DLD1 (cell line): ENCODE results near the gene IGF2BP1.

Experiments used
- in situ Hi-C: cut with HindIII; loops from 2 replicates; pipeline ENCODE4 v1.10.0; 2017; ENCODE audit warnings: low sequenced_read_pairs

IGF2BP1 gene

DNA sequence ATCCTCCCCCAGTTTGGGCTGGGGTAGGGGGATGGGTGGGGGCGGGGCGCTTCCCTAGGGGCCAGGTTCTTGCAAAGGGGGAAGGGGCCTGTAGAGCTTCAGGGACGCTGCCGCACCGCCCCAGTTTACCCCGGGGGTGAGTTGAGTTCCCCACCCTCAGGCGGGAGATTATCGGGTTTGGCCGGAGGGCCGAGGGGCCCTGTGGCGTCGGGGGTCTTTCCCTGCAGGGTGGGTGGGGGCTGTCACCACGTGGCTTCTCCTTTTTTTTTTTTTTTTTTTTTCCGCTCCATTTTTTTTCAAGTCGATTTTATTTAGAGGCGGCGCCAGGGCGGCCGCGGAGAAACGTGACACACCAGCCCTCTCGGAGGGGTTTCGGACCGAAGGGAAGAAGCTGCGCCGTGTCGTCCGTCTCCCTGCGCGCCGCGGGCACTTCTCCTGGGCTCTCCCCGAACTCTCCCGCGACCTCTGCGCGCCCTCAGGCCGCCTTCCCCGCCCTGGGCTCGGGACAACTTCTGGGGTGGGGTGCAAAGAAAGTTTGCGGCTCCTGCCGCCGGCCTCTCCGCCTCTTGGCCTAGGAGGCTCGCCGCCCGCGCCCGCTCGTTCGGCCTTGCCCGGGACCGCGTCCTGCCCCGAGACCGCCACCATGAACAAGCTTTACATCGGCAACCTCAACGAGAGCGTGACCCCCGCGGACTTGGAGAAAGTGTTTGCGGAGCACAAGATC, at the start of gene IGF2BP1:
IGF2BP1 (plus strand) TSS at position 283 of the 724 bp plus-strand sequence; CDS start at position 644, 361 bp downstream.
- in situ Hi-C loops, result no loop called here

DNA sequence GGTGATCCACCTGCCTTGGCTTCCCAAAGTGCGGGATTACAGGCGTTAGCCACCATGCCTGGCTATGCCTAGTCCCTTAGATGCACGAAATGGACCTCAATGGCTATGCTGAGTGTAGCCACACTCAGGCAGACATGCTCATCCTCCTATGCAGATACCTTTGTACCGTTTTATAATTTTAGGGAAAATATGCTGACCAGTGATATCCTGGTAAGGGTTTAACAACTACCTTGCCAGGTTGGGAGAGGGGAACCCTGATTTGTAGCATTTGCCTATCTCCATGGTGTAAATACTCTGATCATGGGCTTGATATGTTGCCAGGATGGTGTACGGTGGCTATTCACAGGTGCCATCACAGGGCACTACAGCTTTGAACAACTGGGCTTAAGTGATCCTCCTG, 45.6 kb upstream of the IGF2BP1 start:
- in situ Hi-C loops, result no loop called here

DNA sequence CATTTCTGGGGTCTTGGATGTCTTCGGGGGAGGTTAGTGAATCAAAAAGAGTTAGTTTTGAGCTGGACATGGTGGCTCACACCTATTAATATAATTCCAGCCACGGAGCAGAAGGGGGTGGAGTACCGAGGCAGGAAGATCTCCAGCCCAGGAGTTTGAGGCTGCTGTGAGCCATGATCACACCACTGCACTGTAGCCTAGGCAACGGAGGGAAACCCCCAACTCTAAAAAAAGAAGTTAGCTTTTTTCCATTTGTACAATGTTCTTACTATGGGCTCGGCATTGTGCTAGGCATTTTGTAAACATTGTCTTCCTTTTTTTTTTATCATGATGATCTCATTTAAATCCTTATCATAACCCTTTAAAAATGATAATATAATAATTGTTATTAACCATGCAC, 44.3 kb upstream of the IGF2BP1 start:
- in situ Hi-C loops, result no loop called here

DNA sequence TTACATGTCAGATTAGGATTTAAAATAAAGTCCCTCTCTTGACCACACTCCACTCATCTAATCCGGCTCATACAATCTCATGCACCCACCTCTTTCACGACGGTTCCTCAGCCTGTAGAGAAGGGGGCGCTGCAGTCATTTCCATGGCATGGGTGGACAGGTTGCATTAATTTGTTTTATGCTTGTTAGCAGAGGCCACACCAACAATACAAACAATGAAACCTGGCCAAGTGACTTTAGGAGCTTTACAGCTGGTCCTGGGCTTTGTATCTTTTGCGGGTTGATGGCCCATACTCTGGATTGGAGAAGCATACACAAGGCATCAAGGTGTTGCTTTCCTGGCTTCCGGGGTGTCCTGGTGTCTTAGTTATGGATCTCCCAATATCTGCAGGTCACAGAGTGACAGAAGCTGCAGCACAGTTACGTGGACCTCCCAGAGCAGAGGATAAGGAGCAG, 42.9 kb upstream of the IGF2BP1 start:
- in situ Hi-C loops, result no loop called here

DNA sequence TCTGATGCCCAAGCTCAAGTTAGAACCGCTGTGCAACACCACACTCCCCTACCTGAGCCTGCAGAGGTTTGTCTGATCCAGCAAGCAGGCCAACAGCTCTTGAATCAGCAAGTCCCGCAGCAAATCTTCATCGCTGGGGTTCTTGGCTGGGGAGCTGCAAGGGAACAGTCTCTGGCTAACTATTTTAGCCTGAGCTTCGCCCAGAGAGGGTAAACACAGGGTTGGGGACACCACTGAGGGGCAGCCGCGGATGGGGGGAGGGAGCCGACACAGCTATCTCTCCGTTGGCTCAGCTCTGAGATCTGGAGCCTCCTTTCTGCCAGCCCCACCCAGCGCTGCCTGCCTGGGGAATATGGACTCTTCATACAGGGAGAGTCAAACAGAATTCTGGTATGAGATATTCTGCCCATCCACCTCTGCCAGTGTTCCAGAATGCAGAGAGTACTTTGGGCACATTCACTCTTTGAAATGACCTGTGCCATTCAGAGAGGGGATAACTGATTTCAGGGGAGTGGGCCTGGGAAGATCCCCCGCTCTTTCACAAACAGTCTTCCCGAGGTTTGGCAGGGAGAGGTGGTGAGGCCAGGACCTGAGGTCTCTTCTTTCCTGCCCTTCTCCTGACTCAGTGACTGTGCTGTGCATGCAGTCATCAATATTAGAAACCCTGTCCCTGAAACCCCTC, 36.2 kb upstream of the IGF2BP1 start:
- in situ Hi-C loops, result no loop called here

DNA sequence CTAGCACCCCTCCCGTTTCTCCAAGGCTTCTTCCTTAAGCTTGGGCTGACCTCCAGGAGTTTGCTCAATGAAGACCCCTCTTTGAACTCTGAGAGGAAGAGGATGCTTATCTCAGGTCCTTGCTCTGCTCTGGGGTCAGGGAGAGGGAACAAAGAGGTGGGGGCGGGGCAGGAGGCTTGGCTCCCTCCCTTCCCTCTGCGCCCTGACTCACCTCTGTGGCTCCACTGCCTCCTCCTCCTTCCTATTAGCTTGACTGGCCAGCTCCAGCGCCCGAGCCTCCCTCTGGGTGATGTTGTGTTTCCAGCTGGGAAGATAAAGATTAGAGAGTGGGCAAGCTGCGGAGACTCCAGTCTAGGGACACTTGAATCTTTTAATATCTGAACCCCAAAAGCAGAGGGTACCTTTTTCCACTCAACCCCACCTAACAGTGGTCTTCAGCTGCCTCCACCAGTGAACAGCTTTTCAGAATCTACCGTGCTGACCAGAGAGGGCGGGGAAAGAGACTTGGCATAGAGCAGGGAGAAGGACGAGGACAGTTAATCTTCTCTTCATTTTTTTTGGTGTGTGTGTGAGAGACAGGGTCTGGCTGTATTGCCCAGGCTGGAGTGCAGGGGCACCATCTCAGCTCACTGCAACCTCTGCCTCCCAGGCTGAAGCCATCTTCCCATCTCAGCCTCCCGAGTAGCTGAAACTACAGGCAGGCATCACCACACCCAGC, 35.5 kb upstream of the IGF2BP1 start:
- in situ Hi-C loops, result no loop called here

DNA sequence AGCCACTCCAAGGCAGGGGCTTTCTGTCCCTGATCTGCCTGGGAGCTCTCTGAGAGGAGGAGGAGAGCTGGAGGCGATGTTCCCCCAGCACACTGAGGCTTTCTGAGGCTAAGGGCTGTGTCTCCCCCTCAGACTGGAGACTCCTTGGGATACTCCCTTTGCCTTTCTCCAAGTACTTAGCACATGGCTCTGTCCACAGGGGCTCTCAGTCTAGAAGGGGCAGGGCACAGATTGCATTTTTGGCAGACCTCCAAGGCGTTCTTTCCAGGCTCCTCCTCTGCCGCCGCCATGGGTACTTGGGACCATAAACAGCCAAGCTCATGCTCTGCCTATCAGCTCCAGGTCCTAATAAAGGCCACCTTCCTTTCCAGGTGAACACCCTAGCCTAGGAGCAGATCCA, 27.0 kb upstream of the IGF2BP1 start:
- in situ Hi-C loops, result no loop called here

DNA sequence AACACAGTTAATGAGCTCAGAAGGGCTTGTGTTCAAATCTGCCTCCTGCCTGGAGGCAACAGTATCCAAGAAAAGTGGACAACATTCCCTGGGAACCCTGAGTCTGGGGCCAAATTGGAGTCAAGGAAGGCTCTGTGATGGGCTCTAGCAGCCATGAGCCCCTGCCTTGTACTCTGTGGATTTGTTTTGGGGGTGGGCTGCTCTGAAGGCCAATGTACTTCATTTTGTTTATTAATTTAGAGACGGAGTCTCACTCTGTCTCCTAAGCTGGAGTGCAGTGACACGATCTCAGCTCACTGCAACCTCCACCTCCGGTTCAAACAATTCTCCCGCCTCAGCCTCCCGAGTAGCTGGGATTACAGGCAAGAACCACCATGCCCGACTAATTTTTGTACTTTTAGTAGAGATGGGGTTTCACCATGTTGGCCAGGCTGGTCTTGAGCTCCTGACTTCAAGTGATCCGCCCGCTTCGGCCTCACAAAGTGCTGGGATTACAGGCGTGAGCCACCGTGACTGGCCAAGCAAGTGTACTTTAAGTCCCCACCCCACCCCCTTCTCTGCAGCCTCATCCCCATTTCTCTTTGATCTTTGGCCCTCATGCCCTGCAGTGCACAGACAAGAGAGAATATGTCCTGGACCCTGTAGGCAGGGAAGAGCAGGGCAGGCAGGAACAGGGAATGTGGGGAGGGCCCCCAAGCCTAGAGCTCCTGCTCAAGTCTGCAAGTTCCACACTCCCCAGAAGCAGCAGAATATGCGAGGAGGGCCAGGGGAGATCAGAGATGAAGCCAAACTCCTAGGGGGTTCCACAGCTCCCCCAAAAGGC, 26.1 kb upstream of the IGF2BP1 start:
- in situ Hi-C loops, result no loop called here

DNA sequence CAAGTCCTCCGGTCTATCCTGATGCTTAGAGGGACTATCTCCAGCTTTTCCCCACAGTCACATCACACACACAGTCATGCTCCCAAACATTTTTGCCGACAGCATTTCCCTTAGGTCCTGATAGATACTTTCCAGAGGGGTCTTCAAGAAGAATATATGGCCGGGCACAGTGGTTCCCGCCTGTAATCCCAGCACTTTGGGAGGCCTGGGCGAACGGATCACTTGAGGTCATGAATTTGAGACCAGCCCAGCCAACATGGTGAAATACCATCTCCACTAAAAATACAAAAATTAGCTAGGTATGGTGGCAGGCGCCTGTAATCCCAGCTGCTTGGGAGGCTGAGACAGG, 24.5 kb upstream of the IGF2BP1 start:
- in situ Hi-C loops, result no loop called here

DNA sequence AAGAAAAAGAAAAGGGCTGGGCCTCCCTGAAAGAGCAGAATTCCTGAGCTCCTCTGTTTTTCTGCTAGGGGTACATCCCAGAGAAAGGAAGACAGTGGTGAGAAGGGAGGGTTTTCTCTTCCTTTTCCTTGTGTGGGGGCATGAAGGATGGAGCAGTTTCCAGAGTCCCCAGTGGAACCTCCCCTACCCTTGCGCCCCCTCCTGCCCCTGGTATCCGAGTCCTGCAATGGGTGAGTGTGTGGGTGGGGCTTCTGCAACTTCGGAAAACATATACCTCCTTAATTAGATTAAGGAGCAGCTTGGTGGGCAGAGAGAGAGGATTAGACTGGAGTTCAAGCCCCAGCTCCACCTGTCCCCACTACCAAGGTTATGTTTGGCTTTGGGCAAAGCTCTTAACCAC, 23.4 kb upstream of the IGF2BP1 start:
- in situ Hi-C loops, result no loop called here

DNA sequence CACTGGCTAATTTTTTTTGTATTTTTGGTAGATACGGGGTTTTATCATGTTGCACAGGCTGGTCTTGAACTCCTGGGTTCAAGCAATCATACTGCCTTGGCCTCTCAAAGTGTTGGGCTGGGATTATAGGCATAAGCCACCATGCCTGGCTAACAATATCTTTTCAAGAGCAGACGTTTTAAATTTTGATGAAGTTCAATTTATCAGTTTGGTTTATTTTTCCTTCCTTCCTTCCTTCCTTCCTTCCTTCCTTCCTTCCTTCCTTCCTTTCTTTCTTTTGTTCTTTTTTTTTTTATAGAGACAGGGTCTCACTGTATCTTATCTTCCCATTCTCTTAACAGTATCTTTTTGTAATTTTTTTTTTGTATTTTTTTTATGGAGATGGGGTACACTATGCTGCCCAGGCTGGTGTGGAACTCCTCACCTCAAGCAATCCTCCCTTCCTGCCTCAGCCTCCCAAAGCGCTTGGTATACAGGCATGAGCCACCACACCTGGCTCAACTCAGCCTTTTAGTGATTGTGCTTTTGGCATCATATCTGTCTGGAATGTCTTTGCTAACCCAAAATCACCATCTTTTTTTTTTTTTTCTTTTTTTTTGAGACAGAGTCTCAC, 15.2 kb upstream of the IGF2BP1 start:
- in situ Hi-C loops, result no loop called here

DNA sequence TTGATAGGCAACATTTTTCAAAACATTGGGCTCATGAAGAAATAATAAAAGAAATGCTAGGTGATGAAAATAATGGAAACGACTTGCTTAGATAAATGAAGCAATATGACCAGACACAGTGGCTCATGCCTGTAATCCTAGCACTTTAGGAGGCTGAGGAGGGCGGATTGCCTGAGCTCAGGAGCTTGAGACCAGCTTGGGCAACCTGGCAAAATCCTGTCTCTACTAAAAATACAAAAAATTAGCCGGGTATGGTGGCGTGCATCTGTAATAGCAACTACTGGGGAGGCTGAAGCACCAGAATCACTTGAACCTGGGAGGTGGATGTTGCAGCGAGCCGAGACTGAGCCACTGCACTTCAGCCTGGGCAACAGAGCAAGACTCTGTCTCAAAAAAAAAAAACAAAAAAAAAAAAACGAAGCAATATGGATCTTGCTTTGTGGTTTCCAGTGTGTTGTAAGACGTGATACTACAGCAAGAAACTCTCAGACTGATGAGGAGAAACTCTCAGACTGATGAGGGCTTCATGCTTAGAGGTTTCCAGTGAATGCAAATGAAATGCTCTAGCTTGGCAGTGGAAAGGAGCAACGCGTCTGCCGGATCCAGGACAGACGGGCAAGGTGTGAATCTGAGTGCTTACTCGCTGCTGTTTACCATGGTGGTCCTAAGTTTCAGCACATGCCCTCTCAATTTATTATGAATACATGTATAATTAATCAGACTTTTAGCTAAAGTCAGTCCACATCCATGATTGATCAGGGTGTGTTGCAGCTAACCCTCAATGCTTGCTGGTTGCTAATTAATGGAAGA, 11.5 kb upstream of the IGF2BP1 start:
- in situ Hi-C loops, result no loop called here

DNA sequence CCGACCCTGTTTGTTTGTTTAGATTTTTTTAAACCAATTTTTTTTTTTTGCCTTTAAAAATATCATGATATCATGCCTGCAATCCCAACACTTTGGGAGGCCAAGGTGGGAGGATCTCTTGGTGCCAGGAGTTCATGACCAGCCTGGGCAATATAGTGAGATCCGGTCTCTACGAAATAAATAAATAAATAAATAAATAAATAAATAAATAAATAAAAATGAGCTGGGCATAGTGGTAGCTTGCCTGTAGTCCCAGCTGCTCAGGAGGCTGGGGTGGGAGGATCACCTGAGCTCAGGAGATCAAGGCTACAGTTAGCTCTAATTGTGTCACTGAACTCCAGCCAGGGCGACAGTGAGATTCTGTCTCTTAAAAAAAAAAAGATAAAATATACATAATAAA, 8.1 kb upstream of the IGF2BP1 start:
- in situ Hi-C loops, result no loop called here

DNA sequence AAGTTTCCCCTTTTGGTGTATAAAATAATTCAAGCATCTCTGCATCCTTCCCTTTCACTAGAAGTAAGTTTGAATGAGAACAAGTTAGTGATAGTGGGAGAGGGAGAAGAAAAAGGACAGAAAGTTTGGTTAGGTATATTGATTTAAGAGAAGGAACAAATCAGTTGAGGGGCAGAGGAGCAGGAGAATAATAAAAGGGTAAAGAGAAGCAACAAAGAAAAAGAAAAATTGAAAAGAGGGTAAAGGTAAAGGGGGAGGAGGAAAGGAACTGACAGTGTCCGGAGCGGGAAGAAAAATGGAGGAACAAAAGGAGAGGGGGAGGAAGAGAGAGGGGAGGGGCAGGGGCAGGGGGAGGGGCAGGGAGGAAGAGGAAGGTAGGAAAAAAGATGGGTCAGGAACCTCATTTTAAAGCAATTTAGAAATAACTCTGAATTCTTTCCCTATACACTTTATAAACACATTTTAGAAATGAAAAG, 6.3 kb upstream of the IGF2BP1 start:
- in situ Hi-C loops, result no loop called here

DNA sequence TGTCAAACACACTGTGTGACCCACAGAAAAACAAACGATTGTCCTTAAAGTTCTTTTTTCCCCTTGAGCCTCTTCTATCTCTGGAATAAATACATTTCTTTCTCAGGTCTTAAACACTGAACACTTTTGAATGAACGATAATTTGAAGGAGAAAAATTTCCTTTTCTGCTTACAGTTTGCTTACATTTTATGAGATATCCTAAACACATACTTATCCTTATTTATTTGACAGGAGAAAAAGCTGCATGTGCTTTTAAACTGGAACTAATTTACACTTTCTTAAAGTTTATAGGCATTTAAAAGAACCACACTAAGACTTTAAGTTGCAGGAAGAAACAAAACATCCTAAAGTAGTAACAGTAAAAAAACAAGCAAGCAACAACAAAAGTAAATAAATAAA, 4.7 kb upstream of the IGF2BP1 start:
- in situ Hi-C loops, result no loop called here

DNA sequence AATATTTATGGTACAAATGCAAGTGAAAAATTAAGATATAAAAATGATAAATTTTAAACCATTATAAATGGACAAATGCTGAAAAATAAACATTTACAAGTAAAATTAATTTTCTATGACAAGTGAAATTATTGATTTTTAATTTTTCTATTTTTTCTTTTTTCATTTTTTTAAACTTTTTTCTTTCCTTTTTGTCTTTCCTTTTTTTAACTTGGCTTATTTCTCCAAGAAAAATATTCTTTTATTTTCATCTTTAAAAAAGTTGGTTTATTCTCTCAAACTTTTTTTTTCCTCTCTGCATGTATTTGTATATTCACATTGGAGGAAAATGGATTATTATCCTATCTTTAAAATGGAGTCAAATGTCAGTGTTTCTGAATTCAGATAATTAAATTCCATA, 3.9 kb upstream of the IGF2BP1 start:
- in situ Hi-C loops, result no loop called here

DNA sequence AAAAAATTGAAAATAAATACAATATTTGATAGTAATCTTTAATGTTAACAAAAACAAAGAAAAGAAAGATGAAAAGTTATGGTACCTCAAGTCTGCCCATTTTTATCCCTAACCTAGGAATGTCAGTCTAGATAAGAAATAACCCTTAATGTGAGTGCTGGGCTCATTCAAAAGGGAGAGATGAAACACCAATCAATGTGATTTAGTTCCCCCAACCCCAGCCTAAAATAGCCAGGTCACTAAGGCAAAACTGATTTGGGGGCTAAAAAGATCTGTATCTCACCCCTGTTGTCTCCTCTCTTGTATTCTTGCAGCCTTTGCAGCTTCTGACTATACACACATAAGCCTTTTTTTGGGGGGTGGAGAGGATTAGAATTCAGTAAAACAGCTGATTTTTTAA, 3.2 kb upstream of the IGF2BP1 start:
- in situ Hi-C loops, result no loop called here

DNA sequence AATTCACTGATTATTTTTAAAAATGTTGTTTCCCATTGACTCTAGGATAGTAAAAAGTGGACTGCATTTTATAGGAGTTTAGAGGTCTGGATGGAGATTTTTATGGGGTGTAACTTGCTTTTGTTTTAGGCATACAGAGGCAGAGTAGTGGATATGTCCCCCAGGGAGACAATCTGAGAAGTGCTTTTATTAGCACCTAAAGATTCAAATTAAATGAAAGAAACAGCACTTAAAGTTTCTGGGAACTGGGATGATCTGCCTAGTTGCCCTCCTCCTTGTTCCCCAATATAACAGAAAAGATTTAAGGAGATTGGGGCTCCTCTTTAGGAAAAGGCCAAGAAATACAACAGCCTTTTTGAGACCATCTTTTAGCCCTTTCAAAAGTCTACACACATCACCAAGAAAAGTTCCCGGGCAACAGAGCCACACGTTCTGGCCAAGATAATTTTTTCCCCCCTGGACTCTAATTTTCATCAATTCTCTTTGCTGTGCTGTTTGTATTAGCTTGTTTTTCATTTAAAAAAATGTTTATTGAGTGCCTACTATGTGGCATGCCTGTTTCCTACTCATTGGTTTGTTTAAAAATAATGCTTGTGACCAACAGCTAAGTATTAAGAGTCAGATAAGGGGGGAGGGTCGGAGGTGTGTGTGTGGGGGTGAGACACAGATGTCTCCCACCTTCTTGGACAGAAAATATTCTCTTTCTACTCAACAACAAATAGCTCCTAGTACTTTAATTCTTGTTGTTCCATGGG, 2.5 kb upstream of the IGF2BP1 start:
- in situ Hi-C loops, result no loop called here
